NCI-H1417 treated with DMSO at 0.1 percent for 48 hours (cell line): ENCODE measurements around the gene RAB7A.
"Not testable (repeated sequence)": the region's sequence is repeated elsewhere in the genome, so short reads cannot be mapped to it uniquely, and the experiment has no call there.

ENCODE experiments used
- DNase-seq: peaks from one replicate; lab custom pipeline; 2025; lab: John Stamatoyannopoulos, UW

The RAB7A gene

DNA sequence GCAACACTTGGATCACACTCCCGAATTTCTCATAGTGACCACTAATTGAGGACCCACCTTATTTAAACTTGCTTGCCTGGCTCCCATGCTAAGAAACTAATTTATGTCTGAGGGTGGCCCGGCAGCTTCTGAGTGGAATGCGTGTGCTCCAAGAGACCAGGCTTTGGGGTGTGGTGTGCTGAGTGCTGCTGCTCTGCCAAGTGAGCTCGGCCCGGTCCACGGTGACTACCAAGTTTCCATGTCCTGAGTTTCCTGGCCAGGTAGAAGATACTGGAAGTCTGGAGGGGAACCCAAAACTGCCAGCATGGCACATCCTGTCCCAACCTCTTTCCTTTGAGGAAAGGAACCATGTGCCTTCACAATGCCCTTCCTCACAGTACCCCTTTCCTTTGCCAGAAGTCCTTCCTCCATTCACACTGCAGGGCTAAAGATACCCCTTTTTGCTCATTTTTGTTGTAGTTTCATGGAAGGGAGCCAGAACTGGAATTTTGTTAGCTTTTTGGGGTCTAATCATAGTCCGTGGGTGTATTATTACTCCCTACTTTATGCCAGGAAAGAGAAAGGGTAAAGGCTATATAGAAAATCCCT, 94.4 kb downstream of the RAB7A start:
- DNase-seq, result no peak

DNA sequence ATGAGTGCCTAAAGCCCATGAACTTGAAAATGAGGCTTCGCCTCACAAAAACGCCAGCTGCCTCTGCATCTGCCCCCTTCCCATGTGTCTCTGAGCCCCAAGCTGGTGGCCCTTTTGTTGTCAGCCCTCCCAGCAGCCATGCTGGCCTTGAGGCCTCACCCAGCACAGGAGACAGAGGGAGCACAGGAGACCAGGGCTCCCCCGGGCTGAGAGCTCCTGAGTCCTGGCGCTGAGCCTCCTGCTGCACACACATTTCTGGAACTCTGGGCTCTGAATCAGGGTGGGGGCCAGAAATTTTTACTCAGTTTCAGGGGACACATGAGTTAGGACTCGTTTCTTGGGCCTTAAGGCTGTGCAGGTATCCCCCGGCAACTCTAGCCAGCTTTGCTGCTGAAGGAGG, 97.0 kb downstream of the RAB7A start:
- no peak for DNase-seq

DNA sequence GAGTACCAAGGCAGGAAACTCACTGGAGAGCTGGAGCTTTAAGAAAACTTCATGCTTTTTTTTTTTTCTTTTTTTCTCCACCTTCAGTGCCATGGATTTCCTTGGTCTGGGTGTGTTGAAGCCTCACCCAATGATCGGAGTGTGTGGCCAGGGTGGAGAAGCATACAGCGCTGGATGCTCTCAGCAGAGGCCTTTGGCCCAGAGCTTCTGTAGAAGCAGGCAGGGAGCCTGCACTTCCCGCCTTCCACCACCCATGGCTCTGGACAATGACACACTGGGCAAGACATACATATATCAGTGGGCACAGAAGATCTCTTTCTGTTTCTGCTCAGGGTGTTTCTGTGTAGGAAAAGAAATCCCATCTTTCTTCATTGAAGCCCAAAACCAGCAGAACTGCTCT, 97.6 kb downstream of the RAB7A start:
- DNase-seq, result no peak

GRCh38 chr3:128824132-128824850, 98.3 kb downstream of the RAB7A start:
- DNase-seq, result no peak

GRCh38 chr3:128825117-128825725, 99.2 kb downstream of the RAB7A start:
- DNase-seq, result no peak

DNA sequence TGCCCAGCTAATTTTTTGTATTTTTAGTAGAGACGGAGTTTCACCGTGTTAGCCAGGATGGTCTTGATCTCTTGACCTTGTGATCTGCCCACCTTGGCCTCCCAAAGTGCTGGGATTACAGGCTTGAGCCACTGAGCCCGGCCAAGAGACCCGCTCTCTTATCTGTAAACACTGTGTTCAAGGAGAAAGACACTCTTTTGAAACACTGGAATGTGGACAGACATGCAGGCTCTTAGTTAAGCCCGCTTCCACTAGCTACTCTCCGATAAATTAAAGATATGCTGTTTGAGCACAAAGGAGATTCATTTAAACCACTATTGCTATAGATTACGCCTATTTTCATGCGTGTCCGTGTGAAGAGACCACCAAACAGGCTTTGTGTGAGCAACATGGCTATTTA, 103.1 kb downstream of the RAB7A start:
- DNase-seq, result not testable (repeated sequence)

DNA sequence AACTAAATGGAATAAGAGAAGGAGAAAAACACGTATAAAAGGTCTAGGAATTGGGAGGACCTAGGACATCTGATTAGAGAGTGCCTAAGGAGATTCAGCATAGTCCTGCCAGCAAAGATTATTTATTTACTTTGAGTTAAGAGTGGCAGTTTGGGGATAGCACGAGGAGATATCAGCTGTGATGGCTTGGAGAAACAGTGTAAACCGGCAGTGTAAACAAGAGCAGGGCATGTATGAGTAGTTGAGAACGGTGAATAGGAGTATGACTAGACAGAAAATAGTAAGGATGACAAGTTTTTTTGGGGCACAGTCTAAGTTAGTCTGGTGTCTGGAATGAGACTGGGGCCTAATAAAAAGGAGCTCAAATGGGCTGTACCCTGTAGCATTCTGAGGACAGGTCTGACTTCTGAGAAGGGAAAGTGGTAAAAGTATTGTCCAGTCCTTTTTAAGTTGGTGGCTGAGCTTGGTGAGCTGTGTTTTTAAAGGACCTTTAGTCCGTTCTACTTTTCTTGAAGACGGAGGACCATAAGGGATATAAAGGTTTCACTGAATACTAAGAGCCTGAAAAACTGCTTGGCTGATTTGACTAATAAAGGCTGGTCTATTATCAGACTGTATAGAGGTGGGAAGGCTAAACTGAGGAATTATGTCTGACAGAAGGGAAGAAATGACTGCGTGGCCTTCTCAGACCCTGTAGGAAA, 104.1 kb downstream of the RAB7A start:
- not testable (repeated sequence) for DNase-seq

- DNase-seq, result not testable (repeated sequence)
Measured at GRCh38 chr3:128830762-128831161, 104.8 kb downstream of the RAB7A start.

DNA sequence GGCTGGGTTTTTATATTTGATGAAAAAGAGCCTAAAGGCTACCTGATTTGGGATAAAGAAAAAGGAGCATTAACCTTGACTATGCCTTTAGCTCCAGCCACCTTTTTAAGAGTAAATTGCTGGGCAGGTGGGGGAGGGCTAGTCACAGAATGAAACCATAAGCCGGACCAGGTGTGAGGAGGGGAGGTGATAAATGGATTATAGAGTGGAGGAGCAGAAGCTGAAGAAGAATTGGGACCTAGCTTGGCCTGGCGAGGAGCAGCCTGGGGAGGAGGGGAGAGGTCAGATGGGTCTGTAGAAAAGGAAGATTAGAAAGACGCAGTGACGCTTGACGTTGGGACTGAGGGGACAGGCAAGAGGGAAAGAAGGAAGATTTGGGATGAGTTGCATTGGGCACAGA, 107.0 kb downstream of the RAB7A start:
- not testable (repeated sequence) for DNase-seq

DNA sequence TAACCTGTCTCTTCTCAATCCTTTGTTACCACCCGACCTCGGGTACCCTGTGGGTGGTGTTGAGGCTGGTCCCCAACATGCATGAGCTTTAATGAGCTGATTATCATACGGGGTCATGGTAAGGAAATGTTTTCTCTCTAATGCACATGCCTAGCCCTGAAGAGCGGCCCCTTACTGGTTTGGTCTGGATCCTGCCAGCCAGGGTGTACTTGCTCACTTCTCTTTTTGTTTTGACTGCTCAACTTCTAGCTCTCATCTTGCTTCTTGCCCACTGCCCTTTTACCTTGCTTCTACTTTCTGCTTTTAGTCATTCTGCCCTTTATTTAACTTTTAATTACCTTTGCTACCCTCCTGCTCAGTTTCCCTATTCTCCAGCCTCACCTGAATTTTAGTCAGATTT, 109.1 kb downstream of the RAB7A start:
- no peak for DNase-seq

GRCh38 chr3:128841926-128842920, 116.2 kb downstream of the RAB7A start:
- no peak for DNase-seq

- DNase-seq, result no peak
Measured at GRCh38 chr3:128844502-128844901, 118.5 kb downstream of the RAB7A start.

DNA sequence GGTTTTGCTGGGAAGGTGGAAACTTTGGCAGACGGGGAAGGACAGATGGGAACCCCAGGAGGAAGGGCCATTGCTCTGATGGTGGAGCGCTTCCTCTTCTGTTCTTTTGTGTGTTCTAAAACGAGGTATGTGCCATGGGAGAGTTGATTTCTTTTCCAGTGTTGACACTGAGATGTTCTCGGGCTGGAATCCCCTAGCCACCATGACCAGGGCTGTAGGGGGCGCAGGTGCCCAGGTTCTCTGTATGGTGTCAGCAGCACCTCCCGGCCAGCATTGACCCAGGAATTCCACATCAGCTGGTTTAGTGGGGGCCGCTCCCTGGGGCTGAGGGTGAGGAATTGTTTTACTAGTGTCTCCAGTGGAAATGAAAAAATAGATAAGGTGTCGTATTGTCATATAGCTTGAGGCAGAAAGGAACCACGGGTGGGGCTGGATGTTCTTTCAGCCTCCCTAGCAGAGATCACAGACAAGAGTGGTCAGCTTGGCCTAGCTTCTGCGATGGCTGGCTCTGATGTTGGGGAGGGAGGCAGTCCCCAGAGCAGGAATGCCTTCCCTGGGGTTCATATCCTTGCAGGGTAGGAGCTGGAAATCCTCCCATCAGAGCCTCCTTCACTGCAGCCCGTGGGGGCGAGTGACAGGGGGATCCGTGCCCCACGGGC, 119.3 kb downstream of the RAB7A start:
- DNase-seq, result no peak

DNA sequence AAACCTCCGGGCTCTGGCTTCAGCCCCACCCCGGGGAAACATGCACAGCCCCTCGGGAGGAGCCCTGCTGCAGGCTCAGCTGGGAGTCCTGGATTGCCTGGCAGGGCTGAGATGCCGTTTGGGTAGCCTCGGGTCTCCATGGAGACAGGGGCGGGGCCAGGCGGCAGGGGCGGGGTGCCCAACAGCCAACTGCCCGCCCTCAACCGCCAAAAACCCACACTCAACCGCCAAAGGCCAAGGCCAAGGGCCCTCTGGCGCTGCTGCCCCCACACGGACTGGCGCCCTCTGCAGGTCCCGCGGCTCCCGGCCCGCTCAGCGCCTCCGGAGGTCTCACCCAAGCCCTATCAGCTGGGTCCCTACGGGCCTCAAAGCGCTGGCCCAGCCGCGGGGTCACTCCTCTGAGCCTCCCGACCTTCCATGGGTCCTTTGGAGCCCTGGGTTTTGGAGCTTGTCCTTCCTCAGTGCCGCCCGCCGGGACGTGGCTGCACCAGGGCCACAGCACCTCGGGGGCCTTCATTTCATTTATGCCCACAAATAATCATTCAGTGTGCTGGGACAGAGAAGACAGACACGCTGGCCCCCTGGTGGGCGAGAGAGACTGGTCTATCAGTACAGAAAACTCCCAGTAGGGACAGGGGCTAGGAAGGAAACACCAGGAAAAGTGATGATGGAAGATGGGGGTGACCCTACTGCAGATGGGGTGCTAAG, 119.9 kb downstream of the RAB7A start:
- DNase-seq, result peak; percentile 29

GRCh38 chr3:128846486-128846891, 120.5 kb downstream of the RAB7A start:
- DNase-seq, result no peak

GRCh38 chr3:128847666-128848370, 121.8 kb downstream of the RAB7A start:
- no peak for DNase-seq

DNA sequence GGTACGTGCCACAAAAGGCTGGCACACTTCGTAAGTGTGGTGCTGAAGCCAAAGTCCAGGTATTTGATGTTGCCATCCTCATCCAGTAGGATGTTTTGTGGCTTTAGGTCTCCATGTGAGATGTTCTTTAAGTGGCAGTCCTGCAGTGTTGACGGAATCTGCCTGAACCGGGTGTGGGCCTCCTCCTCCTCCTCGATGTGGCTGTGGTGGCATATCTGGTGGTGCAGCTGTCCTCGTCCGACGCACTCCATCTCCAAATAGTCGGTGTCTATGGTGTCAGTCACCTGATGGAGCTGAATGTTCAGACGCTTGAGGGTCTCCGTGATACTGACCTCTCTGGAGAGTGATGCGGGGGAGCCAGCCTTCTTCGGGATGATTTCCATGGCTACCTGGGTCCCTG, 123.0 kb downstream of the RAB7A start:
- no peak for DNase-seq

DNA sequence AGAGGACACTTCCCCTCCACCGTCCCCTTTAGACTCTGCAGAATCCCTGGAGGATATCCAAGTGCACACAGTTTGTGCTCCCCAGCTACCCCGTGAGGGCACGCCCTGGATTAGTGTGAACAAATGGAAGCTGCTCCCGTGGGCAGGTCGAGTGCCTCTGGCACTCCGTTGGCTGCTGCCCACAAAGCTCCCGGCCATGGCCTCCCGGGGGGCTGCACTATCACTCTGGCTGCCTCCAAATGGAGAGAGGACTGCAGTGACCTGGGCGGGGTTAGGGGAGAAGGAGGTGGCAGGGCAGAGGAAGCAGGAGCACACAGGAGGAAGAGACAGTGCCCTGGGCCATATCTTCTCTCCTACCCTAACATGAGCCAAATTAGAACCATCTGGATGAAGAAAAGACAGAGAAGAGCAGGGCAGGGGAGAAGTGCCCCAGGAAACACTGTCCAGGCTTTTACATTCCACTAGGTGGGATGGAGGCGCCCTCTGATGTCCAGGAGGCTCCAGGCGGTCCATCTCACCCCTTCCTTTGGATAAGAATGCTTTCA, 124.0 kb downstream of the RAB7A start:
- no peak for DNase-seq

GRCh38 chr3:128850544-128850943, 124.6 kb downstream of the RAB7A start:
- no peak for DNase-seq
